HG03442 (cell line): ENCODE data around the gene GSC2.

Experiments used
- ATAC-seq: cut with Tn5 transposase; IDR thresholded peaks from one replicate; pipeline ENCODE4 v1.9.1; 2021; ENCODE audit warnings: mild to moderate bottlenecking, moderate library complexity; ENCODE audit not compliant: unreplicated experiment

The GSC2 gene

DNA sequence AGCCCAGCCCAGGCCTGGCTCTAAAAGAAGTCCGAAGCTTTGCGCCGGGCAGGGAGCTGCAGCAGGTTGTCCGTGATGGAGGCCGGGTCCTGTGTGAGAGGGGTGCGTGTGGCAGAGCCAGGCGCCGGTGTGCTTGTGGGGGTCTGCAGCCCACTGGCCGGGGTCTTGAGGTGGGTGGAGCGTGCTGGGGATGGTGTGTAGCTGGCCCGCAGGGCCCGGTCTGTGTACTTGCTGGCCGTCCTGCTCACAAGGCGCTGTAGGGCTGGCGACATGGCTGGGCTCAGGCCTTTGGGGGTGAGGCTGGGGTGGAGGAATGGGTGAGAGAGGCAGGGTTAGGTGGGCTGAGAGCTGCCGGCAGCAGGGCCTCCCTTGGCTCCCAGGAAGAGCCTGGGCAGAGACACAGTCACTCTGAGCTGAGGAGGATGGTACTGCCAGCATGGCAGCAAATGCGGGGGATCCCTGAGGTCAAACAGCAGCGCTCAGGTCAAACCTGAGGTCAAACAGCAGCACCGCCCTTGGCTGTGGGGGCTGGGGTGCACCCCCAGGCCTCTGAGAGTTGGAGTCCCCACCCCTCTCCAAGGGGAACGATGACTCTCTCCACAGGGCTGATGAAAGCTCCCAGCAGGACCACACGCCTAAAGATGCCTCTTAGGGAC is 15.8 kb downstream of the GSC2 start:
- no peak for ATAC-seq

DNA sequence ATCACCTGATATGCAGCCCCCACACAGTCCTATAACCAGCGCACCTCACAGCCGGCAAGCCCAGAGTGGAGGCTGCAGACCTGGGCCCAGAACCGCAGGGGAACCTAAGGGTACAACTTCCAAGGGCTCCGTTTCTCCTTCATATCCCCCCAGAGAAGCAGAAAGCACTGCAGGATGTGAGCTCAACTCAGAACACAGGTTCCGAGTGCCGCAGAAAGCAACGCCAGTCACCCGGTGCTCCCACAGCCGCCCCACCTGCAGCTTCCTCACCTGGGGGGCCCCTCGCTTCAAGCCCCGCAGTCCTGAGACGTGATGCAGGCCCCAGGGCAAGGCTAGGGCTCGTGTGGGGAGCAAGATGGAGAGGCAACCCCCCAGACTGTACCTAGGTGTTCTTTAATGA is 16.5 kb downstream of the GSC2 start:
- ATAC-seq = no peak

GRCh38 chr22:19132693-19133400 is 17.2 kb downstream of the GSC2 start:
- no peak for ATAC-seq

GRCh38 chr22:19132153-19132552 is 17.9 kb downstream of the GSC2 start:
- no peak for ATAC-seq

DNA sequence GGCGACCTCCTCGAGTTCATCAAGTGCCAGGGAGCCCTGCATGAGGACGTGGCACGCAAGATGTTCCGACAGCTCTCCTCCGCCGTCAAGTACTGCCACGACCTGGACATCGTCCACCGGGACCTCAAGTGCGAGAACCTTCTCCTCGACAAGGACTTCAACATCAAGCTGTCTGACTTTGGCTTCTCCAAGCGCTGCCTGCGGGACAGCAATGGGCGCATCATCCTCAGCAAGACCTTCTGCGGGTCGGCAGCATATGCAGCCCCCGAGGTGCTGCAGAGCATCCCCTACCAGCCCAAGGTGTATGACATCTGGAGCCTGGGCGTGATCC is 18.4 kb downstream of the GSC2 start:
- no peak for ATAC-seq

GRCh38 chr22:19130959-19131684 is 19.0 kb downstream of the GSC2 start, which contains the start of gene TSSK2:
TSS of gene TSSK2 (plus strand) at chr22:19131308. CDS start at chr22:19131400, 92 bp downstream.
- ATAC-seq = no peak

DNA sequence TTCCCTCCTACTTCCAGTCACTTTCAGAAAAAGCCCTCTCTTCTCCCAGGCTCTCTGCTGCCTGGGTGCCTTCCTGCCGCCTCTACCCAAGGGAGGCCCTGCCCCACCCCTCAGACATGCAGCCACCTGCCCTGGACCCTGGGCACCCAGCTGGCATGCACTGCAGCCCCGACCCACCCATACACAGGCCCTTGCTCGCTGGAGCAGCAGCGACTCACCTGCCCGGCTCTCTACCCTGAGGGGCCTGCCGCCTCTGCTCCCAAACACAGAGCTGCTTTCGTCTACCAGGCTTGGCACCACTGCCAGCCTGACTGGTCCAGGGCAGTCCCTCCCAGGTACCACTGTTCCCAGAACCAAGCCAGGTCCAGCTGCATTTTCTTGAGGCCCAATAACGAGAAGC is 20.2 kb downstream of the GSC2 start:
- ATAC-seq = no peak

DNA sequence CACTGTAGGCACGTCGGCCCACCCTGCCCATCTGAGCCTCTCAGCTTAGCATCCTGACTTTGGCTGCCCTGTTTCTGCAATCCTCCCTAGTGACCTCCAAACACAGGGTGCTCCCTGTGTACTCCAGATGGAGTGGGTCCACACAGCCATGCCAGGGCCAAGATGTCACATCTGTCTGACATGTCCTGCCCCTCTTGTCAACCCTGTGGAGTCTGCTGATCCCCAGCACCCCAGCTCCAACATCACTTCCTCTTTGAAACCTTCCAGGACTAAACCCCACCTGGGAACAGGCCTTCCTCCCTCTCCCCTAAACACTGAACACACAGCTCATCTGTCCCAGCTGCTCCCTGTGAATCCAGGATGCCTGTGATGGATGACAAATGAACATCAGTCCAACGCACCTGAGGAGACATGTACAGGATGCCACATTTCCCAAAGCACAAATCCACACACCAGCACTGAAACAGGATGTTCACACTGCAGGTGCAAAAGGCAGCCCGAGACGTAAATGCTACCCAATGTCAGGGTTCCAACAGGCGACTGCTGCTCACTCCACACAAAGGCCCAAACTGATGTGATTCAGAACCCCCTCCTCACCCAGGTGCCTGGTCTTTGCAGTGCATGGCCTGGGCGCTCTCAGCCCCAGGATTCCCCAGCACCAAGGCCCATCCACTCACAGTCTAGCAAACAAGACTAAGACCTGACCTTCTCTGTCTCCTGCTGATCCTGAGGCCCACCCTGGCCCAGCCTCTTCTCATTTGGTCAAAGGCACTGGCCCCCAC is 21.0 kb downstream of the GSC2 start:
- ATAC-seq = no peak

DNA sequence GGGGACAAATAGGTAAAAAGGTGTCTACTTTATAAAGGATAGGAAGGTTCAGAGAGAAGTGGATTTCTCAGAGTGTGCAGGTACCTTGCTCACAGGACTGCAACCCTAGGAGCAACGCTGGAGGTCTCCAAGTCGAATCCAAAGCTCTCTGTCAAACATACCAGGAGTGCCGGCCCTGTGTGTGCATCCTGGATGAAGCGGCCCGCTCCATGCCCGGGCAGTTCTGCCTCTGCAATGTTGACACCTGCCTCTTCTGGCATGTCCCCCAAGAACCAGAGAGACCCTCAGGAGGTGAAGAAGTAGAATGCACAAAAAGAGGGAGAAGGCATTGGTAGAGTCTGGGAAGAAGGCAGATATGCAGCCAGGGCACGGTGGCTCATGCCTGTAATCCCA is 22.1 kb downstream of the GSC2 start:
- no peak for ATAC-seq

DNA sequence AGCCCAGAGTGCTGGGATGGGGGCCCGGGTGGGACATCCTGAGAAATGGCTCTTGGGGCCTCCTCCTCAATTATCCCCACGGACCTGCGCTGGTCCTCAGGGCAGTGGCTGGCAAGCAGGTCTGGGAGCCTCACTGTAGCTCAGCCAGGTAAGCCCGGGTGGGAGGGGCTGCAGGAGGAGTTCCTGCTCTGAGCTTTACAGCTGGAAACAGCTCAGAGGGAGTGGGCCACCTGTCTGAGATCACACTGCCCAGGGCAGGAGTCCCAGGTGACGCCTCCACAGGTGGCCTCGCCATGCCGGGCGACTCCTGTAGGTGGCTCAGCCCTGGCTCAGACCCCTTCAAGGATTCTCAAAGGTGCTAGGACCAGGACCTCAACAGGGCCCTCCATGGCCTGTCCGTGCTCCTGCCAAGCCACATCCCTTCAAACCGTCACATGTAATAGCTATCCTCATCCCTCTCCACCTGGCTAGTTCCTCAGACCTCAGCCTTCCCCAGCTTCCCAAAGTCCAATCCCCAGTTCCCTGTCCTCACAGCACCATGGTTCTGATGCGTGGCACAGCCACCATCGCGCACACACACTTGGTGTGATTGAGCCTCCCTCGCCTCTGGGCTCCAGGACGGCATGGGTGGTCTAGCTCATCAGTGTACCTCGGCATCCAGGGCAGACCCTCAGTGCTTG is 22.6 kb downstream of the GSC2 start:
- ATAC-seq = no peak

DNA sequence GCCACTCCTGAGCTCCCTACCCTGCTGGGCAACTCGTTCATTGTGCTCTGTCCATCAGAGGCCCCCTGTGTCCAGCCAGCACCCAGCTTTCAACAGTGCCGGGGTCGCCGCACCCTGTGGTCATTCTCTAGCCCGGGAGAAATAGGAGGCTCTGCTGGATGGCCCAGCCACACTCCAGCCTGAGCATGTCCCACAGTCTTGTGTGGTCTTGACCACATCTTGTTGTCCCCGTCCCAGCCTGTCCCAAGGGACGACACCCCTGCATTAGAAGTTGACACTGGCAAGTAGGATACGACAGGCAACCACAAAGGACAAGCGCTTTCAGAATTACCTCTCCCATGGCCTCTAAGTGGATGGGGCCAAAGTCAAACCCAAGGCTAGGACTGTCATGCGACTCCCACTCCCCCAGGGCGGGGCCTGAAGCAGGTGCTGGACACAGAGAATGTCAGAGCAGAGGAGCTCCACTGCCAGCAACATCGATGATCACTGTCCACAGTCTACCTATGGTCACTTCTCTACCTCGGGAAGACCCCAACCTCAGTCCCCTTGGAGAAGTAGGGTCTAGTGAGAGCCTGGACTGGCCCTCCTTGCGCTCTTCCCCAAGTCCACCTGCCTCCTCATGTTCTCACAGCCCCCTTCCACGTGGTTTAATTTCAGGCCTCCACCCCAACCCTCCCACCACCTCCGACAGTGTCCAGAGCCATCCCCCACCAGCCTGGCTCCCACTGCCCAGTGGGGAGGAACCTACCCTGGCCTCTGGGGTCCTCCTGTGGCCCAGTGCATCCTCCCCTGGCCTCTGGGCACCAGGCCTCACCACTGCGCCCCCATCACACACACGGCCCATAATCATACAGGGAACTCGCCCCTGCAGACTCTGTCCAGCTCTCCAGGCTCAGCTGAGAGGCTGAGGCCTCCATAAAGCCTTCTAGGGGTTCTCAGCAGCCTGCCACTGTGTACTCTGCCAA is 23.5 kb downstream of the GSC2 start:
- ATAC-seq = no peak

DNA sequence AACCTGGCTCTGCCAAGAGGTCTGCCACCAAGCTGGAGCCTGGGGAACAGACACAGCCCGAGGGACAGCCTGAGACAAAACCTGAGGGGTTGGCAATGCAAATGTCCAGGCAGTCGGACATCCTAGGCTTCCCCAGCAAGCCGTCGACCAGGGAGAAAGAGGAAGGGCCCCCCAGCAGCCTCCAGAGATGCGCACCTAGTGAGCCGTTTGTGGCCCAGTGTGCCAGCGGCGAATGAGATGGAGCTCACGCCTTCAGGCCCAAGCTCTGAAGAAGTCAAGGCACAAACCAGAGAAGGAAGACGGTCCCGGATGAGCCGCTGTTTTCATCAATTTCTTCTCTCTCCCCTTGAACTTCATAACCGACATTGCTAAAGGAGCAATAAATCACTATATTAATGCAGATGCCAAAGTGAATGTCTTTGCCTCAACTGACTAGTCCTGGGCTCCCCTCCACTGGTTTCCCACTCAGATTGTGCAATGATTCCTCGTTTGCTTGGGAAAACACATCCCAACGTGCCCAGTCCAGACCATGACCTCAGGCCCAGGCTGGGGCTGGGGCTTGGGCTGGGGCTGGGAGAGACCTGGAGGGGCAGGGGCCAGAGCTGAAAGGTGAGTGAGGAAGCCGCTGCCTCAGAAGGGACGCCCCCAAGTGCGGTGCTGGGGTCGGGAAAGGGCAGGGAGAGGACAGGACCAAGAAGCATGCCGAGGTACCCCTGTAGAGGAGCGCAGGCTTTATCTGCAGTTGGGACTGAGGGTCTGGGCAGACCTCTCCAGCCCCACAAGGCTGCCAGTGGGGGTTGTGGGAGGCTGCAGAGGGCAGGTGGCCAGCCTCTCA is 24.4 kb downstream of the GSC2 start:
- no peak for ATAC-seq

DNA sequence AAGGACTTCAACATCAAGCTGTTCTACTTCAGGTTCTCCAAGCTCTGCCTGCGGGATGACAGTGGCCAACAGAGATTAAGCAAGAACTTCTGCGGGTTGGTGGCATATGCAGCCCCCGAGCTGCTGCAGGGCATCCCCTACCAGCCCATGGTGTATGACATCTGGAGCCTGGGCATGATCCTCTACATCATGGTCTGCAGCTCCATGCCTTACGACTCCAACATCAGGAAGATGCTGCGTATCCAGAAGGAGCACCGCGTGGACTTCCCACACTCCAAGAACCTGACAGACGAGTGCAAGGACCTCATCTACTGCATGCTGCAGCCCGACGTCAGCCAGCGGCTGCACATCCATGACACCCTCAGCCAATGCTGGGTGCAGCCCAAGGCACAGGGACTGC is 25.1 kb downstream of the GSC2 start:
- ATAC-seq = no peak

GRCh38 chr22:19124377-19124776 is 25.7 kb downstream of the GSC2 start:
- ATAC-seq = no peak

GRCh38 chr22:19123936-19124335 is 26.2 kb downstream of the GSC2 start:
- ATAC-seq = no peak

DNA sequence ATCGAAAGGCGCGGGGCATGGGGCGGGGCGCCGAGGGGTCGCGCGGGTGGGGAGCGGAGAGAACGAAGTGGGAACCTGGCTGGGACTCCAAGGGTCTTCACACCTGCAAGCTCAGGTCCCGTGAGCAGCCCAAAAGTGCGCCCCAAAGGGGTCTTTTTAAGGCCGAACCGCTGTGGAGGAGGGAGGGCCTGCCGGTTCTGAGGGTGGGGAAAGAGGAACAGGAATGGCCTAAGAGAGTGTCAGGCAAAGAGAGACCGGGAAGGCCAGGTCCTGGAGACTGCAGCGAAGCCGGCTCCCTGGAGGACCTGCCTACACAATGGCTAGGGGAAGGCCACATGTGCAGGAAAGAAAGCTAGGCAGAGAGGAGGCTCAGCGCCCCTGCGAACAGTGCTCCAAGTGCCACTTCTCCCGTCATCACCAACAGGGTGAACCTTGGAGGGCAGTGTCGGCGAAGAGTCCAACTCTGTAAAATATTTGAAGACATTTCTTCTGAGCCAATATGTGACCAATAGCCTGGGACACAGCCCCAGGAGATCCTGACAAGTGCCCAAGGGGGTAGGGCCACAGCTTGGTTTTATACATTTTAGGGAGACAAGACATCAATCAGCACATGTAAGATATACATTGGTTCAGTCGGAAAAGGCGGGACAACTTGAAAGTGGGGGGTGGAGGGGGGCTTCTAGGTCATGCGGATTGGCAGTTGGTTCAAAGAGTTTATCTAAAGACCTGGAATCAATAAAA is 27.2 kb downstream of the GSC2 start:
- ATAC-seq = no peak

- ATAC-seq = peak; percentile 75
These were observed 27.8 kb downstream of the GSC2 start, which contains the start of gene DGCR2 for GRCh38 chr22:19122143-19122751. TSS of gene DGCR2 (minus strand) at chr22:19122412. CDS start at chr22:19122206, 206 bp downstream.
